Ovary (tissue), 9 donors: Measurements from ENCODE around the gene MRPS2. TPM values are rescaled to one million over a fixed set of nuclear protein-coding genes. Genes with fewer than 3 reads are reported as not detected.

ENCODE experiments used
- DNase-seq, 5 donors: peaks; one replicate each; pipeline ENCODE4 v3.0.0-alpha.2; 2019 to 2020
- H3K27ac ChIP-seq, 2 donors: fragments of 200-600 bp; one replicate each; pipeline versions ENCODE4 v1.5.1 to v1.8.0; 2019 to 2022
- H3K27me3 ChIP-seq: fragments of 200-600 bp; one replicate; pipeline ENCODE4 v1.8.0; 2022
- H3K36me3 ChIP-seq: fragments of 200-600 bp; sonication (generic); one replicate; pipeline ENCODE4 v1.5.1; 2019
- H3K4me1 ChIP-seq: one replicate; pipeline ENCODE4 v1.8.1; 2013; ENCODE audit warnings: mild to moderate bottlenecking, moderate library complexity; ENCODE audit not compliant: insufficient read depth
- H3K4me3 ChIP-seq: fragments of 200-600 bp; sonication (generic); one replicate; pipeline ENCODE4 v1.5.1; 2017
- H3K9me3 ChIP-seq, 2 donors: fragments of 200-600 bp in 1 of 2; sonication (generic) in 1 of 2; one replicate each; pipeline versions ENCODE4 v1.5.1 to v1.8.1; 2013 to 2019; ENCODE audit warnings: mild to moderate bottlenecking in 1 of 2, moderate library complexity in 1 of 2
- CTCF ChIP-seq, 3 donors: fragments of 450-650 bp in 2 of 3; fragments of 200-600 bp in 1 of 3; IDR thresholded peaks; one replicate each; pipeline versions ENCODE4 v1.5.1 to v1.8.0; 2016 to 2022; ENCODE audit warnings: antibody characterized with exemption in 3 of 3, mild to moderate bottlenecking in 1 of 3
- EP300 ChIP-seq: sonication (generic); formaldehyde crosslinking; IDR thresholded peaks from one replicate; pipeline ENCODE4 v1.6.1; 2017; ENCODE audit warnings: antibody characterized with exemption
- POLR2A ChIP-seq: fragments of 450-650 bp; IDR thresholded peaks from one replicate; pipeline ENCODE4 v1.6.1; 2017; ENCODE audit warnings: antibody characterized with exemption, mild to moderate bottlenecking, moderate library complexity
- WGBS, 3 donors: extraction: QIAGEN DNeasy Blood & Tissue Kit in 1 of 3; methylation state at CpG; one replicate each; pipeline versions ENCODE4 v1.1.5 to v1.1.7; 2013 to 2017; 5-methylcytosine and 5-hydroxymethylcytosine counted together
- intact Hi-C, 4 donors: fragments of 100-400 bp; cut with DNase I; formaldehyde crosslinking; loops; one replicate each; pipeline versions ENCODE4 v1.11.0 to v1.15.1; 2022 to 2023
- polyA plus RNA-seq, 2 donors: library from polyadenylated mRNA; stranded (reverse); fragments of 200-250 nt in 1 of 2; fragments of 350-450 nt in 1 of 2; fragmentation: Illumina TruSeq in 1 of 2; extraction: RNeasy Lipid Tissue Mini Kit (QIAGEN cat#74804) in 1 of 2; gene quantifications; one replicate each; pipeline ENCODE4 v1.2.3, GENCODE V29; 2013 to 2014
- total RNA-seq, 7 donors: library from RNA; depleted of rRNA in 2 of 7; stranded (reverse); fragments of >200 nt in 2 of 7; fragmentation: NEBNext Ultra II Directional in 3 of 7; extraction: Animal tissue kit (Norgen Biotek cat#: 25700) in 3 of 7; gene quantifications; one replicate each; pipeline versions ENCODE4 v1.1.0 to v1.2.4, GENCODE V29; 2016 to 2023
- donor health status: DM: no; HTN: no; CAD: no; lungs with moderate emphysema.
- donor health status: DM: no; HTN: no; CAD: no.
- donor health status: Bipolar disorder and iron deficiency.
- donor health status: DM: yes; HTN: yes; CAD: no.
- donor health status: DM: no; HTN: no; CAD: no.
- donor health status: DM: yes; HTN: yes; CAD: no.

Gene MRPS2
- total and polyA plus RNA-seq, 9 donors, result 9.7 to 53.2 (median 30.4) TPM

GRCh38 chr9:135484460-135485277 is 15.8 kb upstream of the MRPS2 start:
- no peak overlapping the region for H3K27ac ChIP-seq
- H3K4me1 ChIP-seq, result peaks cover 4% of the 10 kb centered on the region
- intact Hi-C loops, result no loop called here
- 92 to 95% (median 93%) methylated on average over 47 of the region's 47 CpGs for WGBS, 3 donors
- H3K36me3 ChIP-seq, result no peaks in the 10 kb centered on the region
- no peak overlapping the region for H3K4me3 ChIP-seq
- DNase-seq, result no peak
- H3K9me3 ChIP-seq, result no peaks in the 10 kb centered on the region
- no peaks in the 10 kb centered on the region for H3K27me3 ChIP-seq
- TF ChIP-seq POLR2A (no peak), CTCF (IDR thresholded peaks at IDR 0.05) (no peak), EP300 (no peak)

DNA sequence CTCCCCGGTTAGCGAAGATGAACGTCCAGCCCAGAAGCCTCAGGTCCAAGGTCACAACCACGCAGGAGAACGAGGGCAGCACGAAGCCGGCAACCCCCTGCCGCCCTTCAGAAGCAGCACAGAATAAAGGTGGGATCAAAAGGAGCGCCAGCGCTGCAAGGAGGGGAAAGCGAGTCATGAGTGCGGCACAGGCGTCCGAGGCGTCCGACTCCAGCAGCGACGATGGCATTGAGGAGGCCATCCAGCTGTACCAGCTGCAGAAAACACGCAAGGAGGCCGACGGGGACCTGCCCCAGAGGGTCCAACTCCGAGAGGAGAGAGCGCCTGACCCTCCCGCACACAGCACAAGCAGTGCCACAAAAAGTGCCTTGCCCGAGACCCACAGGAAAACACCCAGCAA is 15.1 kb upstream of the MRPS2 start:
- intact Hi-C loops, result no loop called here
- no peaks in the 10 kb centered on the region for H3K27me3 ChIP-seq
- no peak overlapping the region for H3K4me3 ChIP-seq
- peaks cover 4% of the 10 kb centered on the region for H3K4me1 ChIP-seq
- H3K36me3 ChIP-seq, result no peaks in the 10 kb centered on the region
- H3K27ac ChIP-seq, result no peak overlapping the region
- 93 to 96% (median 95%) methylated on average over 25 of the region's 25 CpGs for WGBS, 3 donors
- DNase-seq, result no peak
- no peaks in the 10 kb centered on the region for H3K9me3 ChIP-seq
- no peak for TF ChIP-seq EP300
- no peak for TF ChIP-seq CTCF (IDR thresholded peaks at IDR 0.05)
- no peak for TF ChIP-seq POLR2A

GRCh38 chr9:135485832-135486231 is 14.7 kb upstream of the MRPS2 start:
- no peak for TF ChIP-seq EP300
- no peak for TF ChIP-seq POLR2A
- no peak for TF ChIP-seq CTCF (IDR thresholded peaks at IDR 0.05)

DNA sequence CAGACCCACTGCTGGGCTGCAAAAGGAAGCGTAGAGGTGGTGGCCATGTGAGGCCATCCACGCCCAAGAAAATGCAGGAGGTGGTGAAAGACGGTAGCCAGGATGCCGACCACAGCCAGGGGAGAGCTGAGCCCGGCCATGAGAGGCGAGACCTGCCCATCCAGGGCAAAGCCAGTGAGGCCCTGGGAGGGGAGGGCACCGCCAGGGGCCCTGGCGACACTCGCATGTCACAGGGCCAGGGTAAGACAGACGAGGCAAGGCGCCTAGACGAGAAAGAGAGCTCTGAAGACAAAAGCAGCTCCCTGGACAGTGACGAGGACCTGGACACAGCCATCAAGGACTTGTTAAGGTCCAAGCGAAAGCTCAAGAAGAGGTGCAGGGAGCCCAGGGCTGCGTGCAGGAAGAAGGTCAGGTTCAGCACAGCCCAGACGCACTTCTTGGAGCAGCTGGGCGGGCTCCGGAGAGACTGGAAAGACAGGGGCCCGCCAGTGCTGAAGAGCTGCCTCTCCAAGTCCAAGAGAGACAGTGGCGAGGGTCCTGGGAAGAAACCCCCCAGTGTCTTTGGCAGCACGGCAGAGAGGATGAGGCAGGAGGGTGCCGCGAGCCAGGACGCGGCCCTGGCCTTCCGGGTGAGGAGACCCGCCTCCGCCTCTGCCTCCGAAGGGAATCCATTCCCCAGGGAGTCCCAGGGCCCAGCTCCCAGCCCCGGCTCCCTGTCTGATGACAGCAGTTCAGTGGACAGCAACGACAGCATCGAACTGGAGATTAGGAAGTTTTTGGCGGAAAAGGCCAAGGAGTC is 14.0 kb upstream of the MRPS2 start:
- Histone ChIP-seq H3K9me3 (no peaks in the 10 kb centered on the region), H3K27me3 (no peaks in the 10 kb centered on the region), H3K27ac (no peak overlapping the region), H3K4me3 (no peak overlapping the region), H3K4me1 (no peaks in the 10 kb centered on the region), H3K36me3 (no peaks in the 10 kb centered on the region)
- DNase-seq, result no peak
- 90 to 93% (median 90%) methylated on average over 33 of the region's 33 CpGs for WGBS, 3 donors
- intact Hi-C loops, result no loop called here
- TF ChIP-seq CTCF (IDR thresholded peaks at IDR 0.05), result no peak
- no peak for TF ChIP-seq EP300
- TF ChIP-seq POLR2A, result no peak

More at GRCh38 chr9:135485832-135486231, 14.7 kb upstream of the MRPS2 start:
- Histone ChIP-seq H3K27me3 (no peaks in the 10 kb centered on the region), H3K4me1 (peaks cover 1% of the 10 kb centered on the region), H3K27ac (no peak overlapping the region), H3K36me3 (no peaks in the 10 kb centered on the region), H3K9me3 (no peaks in the 10 kb centered on the region), H3K4me3 (no peak overlapping the region)
- DNase-seq, result no peak
- intact Hi-C loops, result no loop called here
- 82 to 91% (median 85%) methylated on average over 21 of the region's 21 CpGs for WGBS, 3 donors
